Renal cortical epithelial cell (primary cell): ENCODE results near the gene RASGEF1C. TPM values are rescaled to one million over a fixed set of nuclear protein-coding genes. Genes with fewer than 3 reads are reported as not detected.
"Not testable (repeated sequence)": the region's sequence is repeated elsewhere in the genome, so short reads cannot be mapped to it uniquely, and the experiment has no call there.

Experiments
- DNase-seq: peaks from one replicate; pipeline ENCODE4 v3.0.0-alpha.2; 2011; ENCODE audit warnings: low read depth
- total RNA-seq: library from RNA; depleted of rRNA; stranded (reverse); fragments of >200 nt; gene quantifications from 2 replicates; pipeline ENCODE4 v1.2.3, GENCODE V29; 2014

The RASGEF1C gene
- total RNA-seq, 1 donor from 2014 or later: not detected

- DNase-seq: no peak
Observed at GRCh38 chr5:180210961-180211760, 2.1 kb upstream of the RASGEF1C start.

GRCh38 chr5:180210077-180210476 is 1.1 kb upstream of the RASGEF1C start:
- DNase-seq: not testable (repeated sequence)

GRCh38 chr5:180208435-180209081 is 453 bp downstream of the RASGEF1C start:
- no peak for DNase-seq

- no peak for DNase-seq
Observed at GRCh38 chr5:180208038-180208434, 975 bp downstream of the RASGEF1C start.

- no peak for DNase-seq
Observed at GRCh38 chr5:180207593-180207992, 1.4 kb downstream of the RASGEF1C start.

GRCh38 chr5:180206993-180207392 is 2.0 kb downstream of the RASGEF1C start:
- no peak for DNase-seq

GRCh38 chr5:180205916-180206315 is 3.1 kb downstream of the RASGEF1C start:
- no peak for DNase-seq

- DNase-seq: no peak
Observed at GRCh38 chr5:180204276-180204819, 4.7 kb downstream of the RASGEF1C start.

GRCh38 chr5:180202939-180203573 is 6.0 kb downstream of the RASGEF1C start:
- no peak for DNase-seq

GRCh38 chr5:180201051-180201987 is 7.7 kb downstream of the RASGEF1C start:
- DNase-seq: no peak

- no peak for DNase-seq
Observed at GRCh38 chr5:180199390-180199789, 9.6 kb downstream of the RASGEF1C start.

- DNase-seq: no peak
Observed at GRCh38 chr5:180198208-180198607, 10.8 kb downstream of the RASGEF1C start.

- no peak for DNase-seq
Observed at GRCh38 chr5:180197016-180197702, 11.9 kb downstream of the RASGEF1C start.

GRCh38 chr5:180194410-180195345 is 14.3 kb downstream of the RASGEF1C start:
- DNase-seq: no peak

GRCh38 chr5:180193749-180194375 is 15.1 kb downstream of the RASGEF1C start:
- no peak for DNase-seq

GRCh38 chr5:180191716-180192115 is 17.3 kb downstream of the RASGEF1C start:
- DNase-seq: no peak

GRCh38 chr5:180187767-180188166 is 21.2 kb downstream of the RASGEF1C start:
- no peak for DNase-seq

- no peak for DNase-seq
Observed at GRCh38 chr5:180180846-180181245, 28.2 kb downstream of the RASGEF1C start.

GRCh38 chr5:180180421-180180820 is 28.6 kb downstream of the RASGEF1C start:
- DNase-seq: no peak
